ENCODE measurements around the gene LARP4B. TPM values are rescaled to one million over a fixed set of nuclear protein-coding genes. Genes with fewer than 3 reads are reported as not detected.

The LARP4B gene
- total RNA-seq, 1 donor from 2014 or later: 114 TPM

DNA sequence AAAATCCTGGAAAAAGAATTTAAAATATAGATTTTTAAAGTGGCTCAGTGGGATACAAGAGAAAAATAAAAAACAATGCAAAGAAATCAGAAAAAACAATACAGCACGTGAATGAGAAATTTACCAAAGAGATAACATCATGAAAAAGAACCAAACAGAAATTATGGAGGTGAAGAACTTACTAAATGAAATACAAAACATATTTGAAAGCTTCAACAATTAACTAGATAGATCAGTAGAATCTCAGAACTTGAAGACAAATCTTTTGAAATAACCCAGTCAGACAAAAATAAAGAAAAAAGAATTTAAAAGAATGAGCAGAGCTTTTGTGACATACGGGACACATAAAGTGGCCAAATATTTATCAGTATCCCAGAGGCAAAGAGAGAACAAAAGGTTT, 170.9 kb downstream of the LARP4B start:
- TF ChIP-seq, protein P1, sequence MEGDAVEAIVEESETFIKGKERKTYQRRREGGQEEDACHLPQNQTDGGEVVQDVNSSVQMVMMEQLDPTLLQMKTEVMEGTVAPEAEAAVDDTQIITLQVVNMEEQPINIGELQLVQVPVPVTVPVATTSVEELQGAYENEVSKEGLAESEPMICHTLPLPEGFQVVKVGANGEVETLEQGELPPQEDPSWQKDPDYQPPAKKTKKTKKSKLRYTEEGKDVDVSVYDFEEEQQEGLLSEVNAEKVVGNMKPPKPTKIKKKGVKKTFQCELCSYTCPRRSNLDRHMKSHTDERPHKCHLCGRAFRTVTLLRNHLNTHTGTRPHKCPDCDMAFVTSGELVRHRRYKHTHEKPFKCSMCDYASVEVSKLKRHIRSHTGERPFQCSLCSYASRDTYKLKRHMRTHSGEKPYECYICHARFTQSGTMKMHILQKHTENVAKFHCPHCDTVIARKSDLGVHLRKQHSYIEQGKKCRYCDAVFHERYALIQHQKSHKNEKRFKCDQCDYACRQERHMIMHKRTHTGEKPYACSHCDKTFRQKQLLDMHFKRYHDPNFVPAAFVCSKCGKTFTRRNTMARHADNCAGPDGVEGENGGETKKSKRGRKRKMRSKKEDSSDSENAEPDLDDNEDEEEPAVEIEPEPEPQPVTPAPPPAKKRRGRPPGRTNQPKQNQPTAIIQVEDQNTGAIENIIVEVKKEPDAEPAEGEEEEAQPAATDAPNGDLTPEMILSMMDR (IDR thresholded peaks at IDR 0.05): no peak
- no peak for ATAC-seq
- intact Hi-C loops (cut with DNase I): no loop called here

DNA sequence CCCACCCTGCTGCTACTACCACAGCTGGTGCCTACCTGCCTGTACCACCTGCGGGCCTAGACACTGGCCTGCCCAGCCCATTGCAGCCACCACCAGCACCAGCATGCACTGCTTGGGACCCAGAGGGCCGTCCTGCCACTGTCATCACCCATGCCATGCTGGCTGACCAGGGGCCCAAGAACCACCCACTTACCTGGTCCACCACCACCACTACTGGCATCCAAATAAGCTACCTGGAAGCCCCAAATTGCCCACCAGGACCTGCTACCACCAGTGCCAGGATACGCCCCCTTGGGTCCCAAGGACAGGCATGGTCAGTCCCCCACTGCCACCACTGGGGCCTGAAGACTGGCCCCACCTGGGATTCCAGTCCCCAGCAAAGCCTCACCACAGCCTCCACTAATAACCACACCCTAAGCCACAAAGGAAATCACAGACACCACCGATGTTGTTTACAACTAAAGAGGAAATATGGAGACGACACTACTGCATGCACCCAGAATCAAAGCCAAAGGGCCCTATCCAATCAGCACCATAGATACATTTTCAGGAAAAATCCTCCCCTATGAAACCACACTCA, 171.5 kb downstream of the LARP4B start:
- TF ChIP-seq, protein P1 (IDR thresholded peaks at IDR 0.05): no peak
- intact Hi-C loops (cut with DNase I): no loop called here
- peak in 1 of 2 donors; percentile 13 for ATAC-seq

More for the DNA sequence above, 170.9 kb downstream of the LARP4B start:
- Histone ChIP-seq H3K9me3 (peaks cover 19% of the 10 kb centered on the region), H3K27me3 (ENCODE audit: low read depth) (no peaks in the 10 kb centered on the region), H3K4me1 (no peaks in the 10 kb centered on the region), H3K27ac (no peak overlapping the region), H3K4me3 (no peak overlapping the region), H3K36me3 (no peaks in the 10 kb centered on the region)
- no peak for DNase-seq

More for the DNA sequence above, 171.5 kb downstream of the LARP4B start:
- Histone ChIP-seq H3K36me3 (no peaks in the 10 kb centered on the region), H3K4me3 (no peak overlapping the region), H3K9me3 (peaks cover 26% of the 10 kb centered on the region), H3K27me3 (ENCODE audit: low read depth) (no peaks in the 10 kb centered on the region), H3K27ac (no peak overlapping the region), H3K4me1 (no peaks in the 10 kb centered on the region)
- DNase-seq: no peak

Other genes with a start within 250 kb of the LARP4B start
- 15.1 TPM for gene DIP2C, start 242.0 kb downstream of the LARP4B start, total RNA-seq
- 28.9 TPM for gene GTPBP4, start 56.7 kb upstream of the LARP4B start, total RNA-seq
- not detected for gene IDI2, start 94.2 kb upstream of the LARP4B start, total RNA-seq
- gene IDI1, start 117.4 kb upstream of the LARP4B start, total RNA-seq: 49.5 TPM
- gene WDR37, start 124.7 kb upstream of the LARP4B start, total RNA-seq: 22.0 TPM

Data from lower lobe of right lung (tissue), 2 donors.